Right lobe of liver (tissue), 4 donors: ENCODE results near the gene RALGAPA2.

Experiments used
- POLR2A ChIP-seq: fragments of 450-650 bp; IDR thresholded peaks from one replicate; pipeline ENCODE4 v1.6.1; 2017; ENCODE audit warnings: antibody characterized with exemption, mild to moderate bottlenecking
- TF ChIP-seq, protein P1 (sequence below), 4 donors: fragments of 200-600 bp in 3 of 4; fragments of 450-650 bp in 1 of 4; IDR thresholded peaks; one replicate each; pipeline versions ENCODE4 v1.5.1 to v1.8.0; 2016 to 2022; ENCODE audit warnings: antibody characterized with exemption in 4 of 4, mild to moderate bottlenecking in 2 of 4
- donor health status: DM: no; HTN: no; CAD: no.
- donor health status: DM: no; HTN: no; CAD: no.
- donor health status: DM: no; HTN: yes; CAD: no.

DNA sequence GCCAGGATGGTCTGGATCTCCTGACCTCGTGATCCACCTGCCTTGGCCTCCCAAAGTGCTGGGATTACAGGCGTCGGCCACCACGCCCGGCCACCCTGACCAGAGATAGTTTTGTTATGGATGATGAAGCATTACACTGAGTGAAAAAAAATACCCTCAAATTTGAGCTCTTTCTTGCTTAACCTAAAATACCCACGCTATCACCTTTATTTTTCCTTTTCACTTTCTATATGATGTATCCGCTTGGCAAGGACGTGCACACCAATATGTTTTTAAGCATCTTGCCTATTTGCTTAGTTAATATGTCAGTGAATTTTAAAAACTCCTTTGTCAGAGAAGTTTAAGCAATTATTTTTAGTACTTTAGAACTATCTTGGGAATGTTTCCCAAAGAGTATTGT, 194.2 kb downstream of the RALGAPA2 start:
- TF ChIP-seq, protein P1, sequence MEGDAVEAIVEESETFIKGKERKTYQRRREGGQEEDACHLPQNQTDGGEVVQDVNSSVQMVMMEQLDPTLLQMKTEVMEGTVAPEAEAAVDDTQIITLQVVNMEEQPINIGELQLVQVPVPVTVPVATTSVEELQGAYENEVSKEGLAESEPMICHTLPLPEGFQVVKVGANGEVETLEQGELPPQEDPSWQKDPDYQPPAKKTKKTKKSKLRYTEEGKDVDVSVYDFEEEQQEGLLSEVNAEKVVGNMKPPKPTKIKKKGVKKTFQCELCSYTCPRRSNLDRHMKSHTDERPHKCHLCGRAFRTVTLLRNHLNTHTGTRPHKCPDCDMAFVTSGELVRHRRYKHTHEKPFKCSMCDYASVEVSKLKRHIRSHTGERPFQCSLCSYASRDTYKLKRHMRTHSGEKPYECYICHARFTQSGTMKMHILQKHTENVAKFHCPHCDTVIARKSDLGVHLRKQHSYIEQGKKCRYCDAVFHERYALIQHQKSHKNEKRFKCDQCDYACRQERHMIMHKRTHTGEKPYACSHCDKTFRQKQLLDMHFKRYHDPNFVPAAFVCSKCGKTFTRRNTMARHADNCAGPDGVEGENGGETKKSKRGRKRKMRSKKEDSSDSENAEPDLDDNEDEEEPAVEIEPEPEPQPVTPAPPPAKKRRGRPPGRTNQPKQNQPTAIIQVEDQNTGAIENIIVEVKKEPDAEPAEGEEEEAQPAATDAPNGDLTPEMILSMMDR (IDR thresholded peaks at IDR 0.05) = no peak
- TF ChIP-seq POLR2A = no peak
